Femur (tissue), 1 donor: ENCODE measurements around the gene PCBP3.
"Not testable (repeated sequence)": the region's sequence is repeated elsewhere in the genome, so short reads cannot be mapped to it uniquely, and the experiment has no call there.

Experiments used
- DNase-seq: peaks from one replicate; pipeline ENCODE4 v3.0.0-alpha.2; 2017

PCBP3 gene

DNA sequence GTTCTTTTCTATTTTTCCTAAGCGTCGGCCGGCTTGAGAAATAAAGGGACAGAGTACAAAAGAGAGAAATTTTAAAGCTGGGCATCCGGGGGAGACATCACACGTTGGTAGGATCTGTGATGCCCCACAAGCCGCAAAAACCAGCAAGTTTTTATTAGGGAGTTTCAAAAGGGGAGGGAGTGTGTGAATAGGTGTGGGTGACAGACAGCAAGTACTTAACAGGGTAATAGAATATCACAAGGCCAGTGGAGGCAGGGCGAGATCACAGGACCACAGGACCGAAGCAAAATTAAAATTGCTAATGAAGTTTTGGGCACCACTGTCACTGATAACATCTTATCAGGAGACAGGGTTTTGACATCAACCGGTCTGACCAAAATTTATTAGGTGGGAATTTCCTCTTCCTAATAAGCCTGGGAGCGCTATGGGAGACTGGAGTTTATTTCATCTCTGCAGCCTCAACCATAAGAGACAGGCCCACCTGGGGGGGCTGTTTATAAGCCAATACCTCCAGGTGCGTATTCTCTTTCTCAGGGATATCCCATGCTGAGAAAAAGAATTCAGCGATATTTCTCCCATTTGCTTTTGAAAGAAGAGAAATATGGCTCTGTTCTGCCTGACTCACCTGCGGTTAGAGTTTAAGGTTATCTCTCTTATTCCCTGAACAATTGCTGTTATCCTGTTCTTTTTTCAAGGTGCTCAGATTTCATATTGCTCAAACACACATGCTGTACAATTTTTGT, 332.3 kb downstream of the PCBP3 start:
- DNase-seq = not testable (repeated sequence)

DNA sequence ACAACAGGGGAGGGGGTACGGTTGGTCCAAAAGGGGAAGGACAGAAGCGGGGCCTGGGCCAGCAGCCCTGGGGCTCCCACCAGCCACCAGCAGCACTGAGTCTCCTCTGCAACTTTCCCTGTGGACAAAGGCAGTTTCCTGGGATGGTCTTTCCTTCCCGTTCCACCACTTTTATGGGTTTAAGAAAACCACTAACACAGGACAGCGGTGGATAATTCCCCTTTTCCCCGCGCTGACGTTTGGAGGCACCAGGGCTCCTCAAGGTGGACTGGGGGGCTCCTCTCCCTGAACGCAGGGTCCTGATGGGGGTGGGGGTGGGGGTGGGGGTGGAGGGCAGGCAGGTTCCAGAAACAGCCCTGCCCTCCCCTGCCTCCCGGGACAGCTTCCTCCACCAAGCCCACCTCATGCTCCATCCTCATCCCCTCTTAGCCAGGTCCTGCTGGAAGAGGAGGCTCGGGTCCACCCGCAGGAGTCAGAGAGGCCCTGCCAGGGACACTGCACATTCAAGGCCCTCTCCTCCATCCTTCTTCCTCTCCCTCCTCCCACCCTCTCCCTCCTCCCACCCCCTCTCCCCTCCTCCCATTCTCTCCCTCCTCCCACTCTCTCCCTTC, 333.3 kb downstream of the PCBP3 start:
- peak; percentile 36 for DNase-seq

DNA sequence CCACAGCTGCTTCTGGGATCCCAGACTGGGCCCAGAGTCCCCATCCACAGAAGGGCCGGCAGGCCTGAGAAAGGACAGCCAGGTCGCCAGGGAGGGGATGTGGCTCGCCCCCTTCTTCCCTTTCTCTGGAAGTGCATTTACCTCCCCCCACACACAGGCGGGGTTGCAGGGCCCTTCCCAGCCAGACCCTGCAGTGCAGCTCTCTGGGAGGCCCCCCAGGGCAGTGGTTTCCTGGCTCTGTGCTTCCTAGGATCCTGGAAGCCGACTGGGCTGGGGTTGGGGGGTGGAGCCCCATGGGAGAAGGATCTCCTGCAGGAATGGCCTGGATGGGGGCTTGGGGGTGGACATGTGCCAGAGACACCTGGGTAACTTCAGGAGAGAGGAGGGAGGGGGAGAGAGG, 333.9 kb downstream of the PCBP3 start:
- DNase-seq = peak; percentile 68

DNA sequence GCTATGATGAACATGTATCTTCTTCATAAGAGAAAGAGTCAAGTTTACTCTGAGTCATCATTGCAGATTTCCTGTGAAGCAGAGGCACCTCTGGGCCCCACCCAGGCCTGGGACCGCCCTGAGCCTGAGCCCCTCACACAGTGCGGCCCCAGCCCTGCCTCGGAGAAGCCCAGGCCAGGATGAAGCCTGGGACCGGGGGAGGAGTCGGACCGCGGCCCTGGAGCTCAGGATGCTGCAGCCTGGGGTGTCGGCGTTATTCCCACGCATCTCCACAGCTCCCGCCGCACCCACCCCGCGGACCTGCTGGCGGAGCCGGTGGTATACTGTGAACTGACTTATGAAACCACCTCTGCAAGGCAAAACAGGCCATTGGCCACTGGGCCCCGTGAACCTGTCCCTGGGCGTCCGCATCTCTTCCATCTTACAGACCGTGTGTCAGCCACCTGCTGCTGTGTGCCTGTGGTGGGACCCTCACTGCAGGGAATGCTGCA, 335.7 kb downstream of the PCBP3 start:
- no peak for DNase-seq

DNA sequence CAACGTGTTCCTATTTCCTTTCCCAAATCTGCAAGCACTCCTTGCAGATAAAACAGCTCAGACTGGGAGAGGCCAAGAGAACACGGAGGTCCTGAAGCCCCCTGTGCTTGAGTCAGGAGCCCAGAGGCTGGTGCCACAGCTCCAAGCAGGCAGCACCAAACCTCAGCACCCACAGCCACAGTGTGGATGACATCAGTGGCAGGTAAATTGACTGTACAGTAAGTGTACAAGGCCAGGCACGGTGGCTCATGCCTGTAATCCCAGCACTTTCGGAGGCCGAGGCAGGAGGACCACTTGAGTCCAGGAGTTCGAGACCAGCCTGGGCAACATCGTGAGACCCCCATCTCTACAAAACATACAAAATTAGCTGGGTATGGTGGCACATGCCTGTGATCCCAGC, 336.1 kb downstream of the PCBP3 start:
- DNase-seq = no peak

DNA sequence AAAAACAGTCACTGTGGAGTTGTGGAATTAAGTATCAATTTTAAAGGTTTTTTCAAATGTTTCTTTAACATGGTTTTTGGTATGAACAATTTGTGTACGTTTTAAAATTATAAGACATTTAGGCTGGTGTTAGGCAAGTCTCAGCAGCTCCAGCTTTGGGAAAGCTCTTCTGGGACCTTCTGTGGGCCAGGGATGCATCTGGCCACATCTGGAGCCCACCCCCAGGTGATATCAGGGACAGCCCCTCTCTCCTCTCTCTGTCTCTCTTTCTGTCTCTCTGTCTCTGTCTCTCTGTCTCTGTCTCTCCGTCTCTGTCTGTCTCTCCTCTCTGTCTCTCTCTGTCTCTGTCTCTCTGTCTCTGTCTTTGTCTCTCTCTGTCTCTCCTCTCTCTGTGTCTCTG, 336.7 kb downstream of the PCBP3 start:
- no peak for DNase-seq

DNA sequence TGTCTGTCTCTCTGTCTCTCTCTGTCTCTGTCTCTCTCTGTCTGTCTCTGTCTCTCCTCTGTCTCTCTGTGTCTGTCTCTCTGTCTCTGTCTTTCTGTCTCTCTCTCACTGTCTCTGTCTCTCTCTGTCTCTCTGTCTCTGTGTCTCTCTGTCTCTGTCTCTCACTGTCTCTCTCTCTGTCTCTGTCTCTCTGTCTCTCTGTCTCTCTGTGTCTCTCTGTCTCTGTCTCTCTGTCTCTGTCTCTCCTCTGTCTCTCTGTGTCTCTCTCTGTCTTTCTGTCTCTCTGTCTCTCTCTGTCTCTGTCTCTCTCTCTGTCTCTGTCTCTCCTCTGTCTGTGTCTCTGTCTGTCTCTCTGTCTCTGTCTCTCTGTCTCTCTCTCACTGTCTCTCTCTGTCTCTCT, 337.2 kb downstream of the PCBP3 start:
- DNase-seq = no peak

DNA sequence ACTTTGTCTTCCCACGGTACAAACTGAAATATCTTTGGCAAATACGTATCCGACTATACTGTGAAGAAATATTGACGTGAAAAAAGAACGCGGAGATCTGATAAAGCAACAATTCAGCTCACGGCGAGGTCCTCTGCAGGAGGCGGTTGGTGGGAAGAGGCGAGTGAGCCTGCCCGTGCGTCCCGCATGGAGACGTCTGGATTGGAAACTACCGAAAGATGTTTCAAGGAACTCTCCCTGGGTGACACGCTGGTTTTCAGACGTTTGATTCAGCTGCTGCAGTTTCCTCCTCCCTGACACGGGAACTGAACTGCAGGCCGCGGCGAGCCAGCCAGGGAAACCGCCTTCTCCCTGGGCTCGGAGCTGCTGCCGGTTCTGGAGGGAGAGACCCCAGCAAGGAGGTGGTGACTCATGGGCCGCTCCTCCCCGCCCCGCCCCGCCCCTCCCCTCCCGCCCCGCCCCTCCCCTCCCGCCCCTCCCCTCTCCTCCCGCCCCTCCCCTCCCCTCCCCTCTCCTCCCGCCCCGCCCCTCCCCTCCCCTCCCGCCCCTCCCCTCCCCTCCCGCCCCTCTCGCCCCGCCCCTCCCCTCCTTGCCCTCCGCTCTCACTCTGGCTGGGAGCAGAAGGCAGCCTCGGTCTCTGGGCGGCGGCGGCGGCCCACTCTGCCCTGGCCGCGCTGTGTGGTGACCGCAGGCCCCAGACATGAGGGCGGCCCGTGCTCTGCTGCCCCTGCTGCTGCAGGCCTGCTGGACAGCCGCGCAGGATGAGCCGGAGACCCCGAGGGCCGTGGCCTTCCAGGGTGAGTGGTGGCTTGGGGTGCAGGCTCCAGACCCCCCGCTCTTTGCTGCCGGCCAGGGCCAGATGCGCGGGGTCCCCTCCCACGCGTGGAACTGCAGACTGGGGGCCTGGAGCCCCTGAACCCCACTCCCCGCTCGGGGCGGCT, 337.9 kb downstream of the PCBP3 start, which contains the start of gene COL6A1:
Gene COL6A1 (plus strand): TSS at position 620 of the 941 bp plus-strand sequence. CDS start 81 bp downstream, at position 701.
- DNase-seq = peak; percentile 95

DNA sequence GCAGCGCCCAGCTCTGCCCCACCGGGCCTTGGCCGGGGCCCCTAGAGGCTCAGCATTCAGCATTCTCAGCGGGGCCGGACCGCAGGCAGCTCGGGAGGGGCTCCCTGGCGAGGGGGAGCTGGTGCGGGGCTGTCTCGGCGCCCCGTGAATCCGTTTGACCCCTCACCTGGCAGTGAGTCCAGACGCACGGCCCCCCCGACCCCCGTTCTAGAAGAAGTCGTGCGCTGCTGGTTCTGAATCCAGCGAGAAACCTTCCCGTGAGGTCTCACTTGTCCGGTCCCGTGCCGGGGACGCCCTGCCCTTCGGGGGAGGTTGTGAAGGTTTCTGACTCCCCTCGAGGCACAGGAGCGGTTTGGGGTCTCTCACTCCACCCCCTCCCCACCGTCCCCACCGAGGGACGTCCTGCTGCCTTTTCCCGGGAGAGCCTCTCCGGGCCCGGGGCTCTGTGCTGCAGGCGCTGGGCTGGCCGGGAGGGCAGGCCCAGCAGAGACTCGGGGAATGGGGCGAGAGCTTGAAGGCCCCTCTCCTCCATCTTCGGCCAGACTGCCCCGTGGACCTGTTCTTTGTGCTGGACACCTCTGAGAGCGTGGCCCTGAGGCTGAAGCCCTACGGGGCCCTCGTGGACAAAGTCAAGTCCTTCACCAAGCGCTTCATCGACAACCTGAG, 338.7 kb downstream of the PCBP3 start:
- DNase-seq = no peak

DNA sequence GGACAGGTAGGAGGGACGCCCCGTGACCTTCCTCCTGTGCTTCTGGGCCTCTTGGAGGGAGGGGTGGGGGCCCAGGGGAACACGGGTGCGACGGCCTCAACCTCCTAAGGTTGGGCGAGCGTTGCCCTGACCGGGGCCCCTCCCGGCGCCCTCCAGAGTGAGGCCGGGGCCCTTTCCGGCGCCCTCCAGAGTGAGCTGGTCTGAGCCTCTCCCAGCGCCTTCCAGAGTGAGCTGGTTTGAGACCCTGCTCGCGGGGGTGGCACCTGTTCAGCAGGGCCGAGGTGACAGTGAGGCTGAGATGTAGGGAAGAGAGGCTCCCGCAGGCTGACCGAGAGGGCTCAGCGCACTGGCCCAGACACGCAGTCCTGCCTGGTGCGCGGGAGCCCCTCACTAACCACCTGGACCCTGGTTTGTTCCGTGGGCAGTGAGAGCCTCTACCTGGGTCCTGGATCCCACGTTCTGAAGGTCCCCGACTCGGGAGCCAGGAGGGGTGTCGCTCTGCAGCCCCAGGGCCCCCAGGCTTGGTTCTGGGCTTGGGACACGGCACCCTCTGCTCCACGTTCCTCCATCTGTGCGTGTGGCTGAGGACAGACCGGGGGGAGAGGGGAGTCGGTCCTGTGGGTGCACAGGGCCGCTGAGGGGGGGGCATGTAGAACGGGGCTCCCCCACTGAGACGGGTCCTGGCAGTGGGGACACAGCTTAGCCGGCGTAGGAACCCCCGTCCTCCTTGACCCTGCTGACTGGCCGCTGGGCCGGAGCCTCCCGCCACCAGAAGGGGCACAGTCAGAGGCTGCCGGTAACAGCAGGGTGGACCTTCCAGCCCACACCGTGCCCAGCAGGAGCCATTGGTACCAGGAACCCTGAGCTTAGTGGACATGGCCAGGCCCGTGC, 339.5 kb downstream of the PCBP3 start:
- no peak for DNase-seq

DNA sequence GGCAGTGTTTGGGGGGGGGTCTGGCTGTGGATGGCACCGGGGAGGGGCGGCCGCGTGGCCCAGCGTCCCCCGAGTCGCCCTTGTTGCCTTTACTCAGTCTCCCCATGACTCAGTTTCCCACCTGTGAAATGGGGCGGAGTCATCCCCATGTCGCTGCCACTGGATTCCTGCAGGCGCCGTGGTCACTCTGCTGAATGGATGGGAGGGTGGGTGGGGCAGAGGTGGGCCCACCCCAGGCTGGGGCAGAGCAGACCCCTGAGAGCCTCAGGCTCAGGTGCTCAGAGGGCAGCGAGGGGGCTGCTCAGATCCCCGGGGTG, 340.1 kb downstream of the PCBP3 start:
- DNase-seq = no peak

DNA sequence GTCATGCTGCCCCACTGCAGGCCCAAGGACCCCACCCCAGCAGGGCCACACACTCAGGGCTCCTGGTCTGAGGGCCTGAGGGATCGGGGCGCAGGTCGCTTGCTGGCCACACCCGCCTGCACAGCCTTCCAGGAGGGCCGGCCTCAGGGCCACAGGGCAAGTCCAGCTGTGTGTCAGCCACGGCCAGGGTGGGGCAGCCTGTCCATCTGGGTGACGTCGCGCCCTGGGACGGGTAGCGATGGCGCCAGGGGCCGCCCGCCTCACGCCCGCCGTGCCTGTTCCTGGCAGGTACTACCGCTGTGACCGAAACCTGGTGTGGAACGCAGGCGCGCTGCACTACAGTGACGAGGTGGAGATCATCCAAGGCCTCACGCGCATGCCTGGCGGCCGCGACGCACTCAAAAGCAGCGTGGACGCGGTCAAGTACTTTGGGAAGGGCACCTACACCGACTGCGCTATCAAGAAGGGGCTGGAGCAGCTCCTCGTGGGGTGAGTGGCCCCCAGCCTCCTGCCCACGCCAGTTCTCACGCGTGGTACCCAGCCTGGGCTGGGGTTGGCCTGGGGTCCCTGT, 340.5 kb downstream of the PCBP3 start:
- no peak for DNase-seq

DNA sequence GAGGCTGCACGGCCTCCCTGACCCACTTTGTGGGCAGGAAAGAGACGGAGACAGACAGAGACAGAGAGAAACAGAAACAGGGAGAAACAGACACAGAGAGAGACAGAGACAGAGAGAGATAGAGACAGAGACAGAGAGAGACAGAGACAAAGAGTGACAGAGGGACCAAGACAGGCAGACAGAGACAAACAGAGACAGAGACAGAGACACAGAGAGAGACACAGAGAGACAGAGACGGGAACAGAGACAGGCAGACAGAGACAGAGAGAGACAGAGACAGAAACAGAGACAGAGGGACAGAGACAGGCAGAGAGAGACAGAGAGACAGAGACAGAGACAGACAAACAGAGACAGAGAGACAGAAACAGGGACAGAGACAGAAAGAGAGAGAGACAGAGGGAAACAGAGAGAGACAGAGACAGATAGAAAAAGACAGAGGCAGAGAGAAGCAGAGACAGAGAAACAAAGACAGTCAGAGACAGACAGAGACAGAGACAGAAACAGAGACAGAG, 341.1 kb downstream of the PCBP3 start:
- no peak for DNase-seq

DNA sequence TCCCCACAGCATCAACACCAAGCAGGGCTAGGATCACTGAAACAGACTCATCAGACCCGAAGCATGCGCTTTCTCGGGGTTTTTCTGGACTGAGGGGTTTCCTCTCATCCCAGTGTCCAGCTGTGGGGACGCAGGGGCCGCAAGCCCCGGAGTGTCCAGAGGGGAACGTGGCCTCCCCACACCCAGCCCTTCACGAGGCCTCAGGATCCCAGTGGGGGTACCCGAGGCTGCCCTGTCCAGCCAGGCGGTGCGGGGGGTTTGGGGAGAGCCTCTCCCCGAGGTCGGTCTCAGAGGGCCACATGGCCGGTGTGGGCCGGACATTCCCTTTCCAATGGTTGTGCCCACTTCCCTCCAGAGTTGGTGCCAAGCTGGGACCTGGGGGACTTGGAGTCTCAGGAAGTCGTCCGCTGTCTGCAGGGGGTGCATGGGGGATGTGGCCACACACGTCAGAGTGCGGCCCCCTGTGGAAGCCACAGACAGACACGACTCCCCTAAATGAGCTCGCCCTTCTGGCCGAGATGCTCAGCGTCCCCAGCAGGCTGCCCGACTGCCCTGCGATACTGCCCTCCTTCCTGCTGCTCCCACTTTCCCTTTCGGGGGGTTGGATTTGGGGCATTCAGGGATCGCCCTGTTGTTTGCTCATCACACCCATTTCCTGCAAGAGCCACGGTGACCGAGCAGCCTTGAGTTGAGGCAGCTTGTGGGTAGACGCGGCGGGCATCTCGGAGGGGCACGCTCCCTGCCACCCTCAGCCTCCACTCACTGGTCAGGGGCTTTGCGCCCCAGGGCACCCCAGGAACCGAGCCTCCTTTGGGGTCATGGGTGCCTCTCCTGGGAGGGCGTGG, 342.2 kb downstream of the PCBP3 start:
- no peak for DNase-seq

DNA sequence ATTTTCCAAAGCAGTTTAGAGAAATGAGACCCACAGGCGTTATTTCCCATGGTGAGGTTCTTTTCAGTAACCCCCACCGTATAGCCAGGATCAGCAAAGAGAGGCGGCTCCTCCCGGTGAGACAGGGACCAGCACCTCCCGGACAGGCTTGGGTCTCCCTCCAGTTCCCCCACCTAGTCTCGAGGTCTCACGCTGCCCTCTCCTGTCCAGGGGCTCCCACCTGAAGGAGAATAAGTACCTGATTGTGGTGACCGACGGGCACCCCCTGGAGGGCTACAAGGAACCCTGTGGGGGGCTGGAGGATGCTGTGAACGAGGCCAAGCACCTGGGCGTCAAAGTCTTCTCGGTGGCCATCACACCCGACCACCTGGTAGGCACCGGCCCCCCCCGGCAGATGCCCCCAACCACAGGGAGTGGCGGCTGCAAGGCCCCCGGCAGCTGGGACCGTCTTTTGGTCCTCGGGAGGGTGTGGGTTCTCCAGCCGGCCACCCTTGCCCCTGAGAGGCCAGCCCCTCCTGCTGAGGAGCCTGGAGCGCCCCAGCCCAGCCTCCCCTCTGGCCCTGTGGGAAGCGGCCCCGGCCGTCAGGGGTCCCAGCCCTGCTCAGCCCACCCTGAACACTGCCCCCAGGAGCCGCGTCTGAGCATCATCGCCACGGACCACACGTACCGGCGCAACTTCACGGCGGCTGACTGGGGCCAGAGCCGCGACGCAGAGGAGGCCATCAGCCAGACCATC, 343.0 kb downstream of the PCBP3 start:
- DNase-seq = no peak

DNA sequence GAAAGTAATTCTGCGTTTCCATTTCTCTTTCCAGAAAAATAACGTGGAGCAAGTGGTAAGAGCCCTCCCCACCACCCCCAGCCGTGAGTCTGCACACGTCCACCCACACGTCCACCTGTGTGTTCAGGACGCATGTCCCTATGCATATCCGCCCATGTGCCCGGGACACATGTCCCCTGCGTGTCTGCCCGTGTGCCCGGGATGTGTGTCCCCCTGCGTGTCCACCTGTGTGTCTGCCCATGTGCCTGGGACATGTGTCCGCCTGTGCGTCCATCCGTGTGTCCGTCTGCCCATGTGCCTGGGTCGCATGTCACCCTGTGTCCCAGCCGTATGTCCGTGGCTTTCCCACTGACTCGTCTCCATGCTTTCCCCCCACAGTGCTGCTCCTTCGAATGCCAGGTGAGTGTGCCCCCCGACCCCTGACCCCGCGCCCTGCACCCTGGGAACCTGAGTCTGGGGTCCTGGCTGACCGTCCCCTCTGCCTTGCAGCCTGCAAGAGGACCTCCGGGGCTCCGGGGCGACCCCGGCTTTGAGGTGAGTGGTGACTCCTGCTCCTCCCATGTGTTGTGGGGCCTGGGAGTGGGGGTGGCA, 343.7 kb downstream of the PCBP3 start:
- DNase-seq = no peak

DNA sequence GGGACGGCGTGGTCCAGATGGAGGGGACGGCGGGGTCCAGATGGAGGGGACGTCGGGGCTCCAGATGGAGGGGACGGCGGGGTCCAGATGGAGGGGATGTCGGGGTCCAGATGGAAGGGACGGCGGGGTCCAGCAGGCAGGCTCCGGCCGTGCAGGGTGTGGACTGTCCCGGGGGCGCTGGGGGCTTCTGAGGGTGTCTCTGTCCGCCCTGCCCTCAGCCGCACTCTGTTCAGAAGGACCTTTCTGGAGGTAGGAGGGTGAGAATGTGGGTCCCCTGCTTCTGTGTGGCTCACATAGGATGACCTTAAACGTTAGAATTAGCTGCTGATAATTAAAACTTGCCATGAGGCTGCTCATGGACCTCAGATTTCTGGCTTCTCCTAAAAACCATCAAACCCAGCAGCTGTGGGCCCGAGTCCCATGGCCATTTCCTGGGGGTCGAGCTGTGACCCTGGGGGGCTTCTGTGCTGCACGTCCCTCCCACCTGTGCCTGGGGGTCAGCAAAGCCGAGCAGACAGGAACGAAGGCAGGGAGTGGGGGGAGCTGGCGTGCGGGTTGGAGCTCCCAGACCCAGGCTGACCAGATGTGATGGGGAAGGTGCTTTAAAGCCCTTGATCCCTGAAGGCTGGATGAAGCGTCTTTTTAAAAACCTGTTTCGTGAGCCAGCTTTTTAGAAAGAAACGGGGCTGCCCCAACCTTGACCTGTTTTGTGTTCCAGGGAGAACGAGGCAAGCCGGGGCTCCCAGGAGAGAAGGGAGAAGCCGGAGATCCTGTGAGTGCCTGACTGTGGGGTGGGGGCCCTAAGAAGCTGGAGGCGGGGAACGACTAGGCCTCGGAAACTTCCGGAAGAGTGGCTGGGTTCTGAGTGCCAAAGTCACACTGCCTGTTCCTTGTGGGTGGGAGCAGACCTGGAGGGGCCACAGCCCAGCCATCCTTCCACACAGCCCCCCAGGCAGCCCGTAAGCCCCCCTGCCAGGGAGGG, 345.1 kb downstream of the PCBP3 start:
- no peak for DNase-seq
